Measurements from ENCODE around the gene C1GALT1. TPM values are rescaled to one million over a fixed set of nuclear protein-coding genes. Genes with fewer than 3 reads are reported as not detected.

The C1GALT1 gene
- total RNA-seq, 1 experiment from 2014 or later = 555 TPM

DNA sequence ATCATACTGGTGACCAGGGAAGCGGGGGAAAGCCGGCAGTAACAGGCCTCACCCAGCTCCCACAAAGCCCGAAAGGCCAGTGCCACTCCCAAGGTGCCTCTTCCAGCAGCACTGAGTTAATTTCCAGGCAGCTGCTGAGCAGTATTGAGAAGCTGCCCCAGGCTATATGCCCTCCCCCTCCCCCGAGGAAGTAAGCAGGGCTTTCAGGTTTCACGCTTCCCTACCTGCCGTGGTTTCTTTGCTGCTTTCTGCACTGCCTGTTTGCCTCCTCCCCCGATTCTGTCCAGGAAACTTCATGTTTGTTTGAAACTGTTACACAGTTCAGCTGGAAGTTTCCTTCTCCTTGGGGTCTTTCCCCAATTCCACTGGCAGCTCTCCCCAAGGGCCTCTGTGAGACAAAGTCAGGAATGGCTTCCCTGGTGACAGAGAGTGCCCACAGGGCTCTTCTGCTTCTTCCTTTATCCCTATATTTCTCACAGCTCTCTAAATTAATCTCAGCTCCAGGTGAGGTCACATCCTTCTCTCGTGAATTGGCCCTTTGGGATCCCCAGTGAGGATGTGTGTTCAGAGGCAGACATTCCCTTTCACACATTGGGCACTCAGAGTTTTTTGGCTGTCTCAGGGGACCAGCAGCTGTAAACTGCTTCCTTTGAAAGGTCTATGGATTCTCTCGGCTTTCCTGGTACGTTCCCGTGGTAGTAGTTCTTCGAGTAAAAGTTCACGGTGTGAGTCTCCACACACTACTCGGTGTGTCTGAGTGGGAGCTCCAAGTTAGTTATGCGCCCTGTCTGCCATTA lies 19.4 kb downstream of the C1GALT1 start:
- DNase-seq (ENCODE audit: low read depth) = no peak

DNA sequence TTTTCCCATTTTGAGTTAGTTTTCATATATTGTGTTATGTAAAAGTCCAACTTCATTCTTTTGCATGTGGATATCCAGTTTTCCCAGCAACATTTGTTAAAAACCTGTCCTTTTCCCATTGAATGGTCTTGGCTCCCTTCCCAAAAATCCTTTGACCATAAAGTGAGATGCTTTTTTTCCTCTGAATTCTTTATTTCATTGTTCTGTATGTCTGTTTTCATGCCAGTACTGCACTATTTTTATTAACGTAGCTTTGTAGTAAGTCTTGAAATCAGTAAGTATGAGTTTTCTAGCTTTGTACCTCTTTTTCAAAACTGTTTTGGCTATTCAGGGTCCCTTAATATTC lies 20.0 kb downstream of the C1GALT1 start:
- DNase-seq (ENCODE audit: low read depth) = peak; percentile 24

DNA sequence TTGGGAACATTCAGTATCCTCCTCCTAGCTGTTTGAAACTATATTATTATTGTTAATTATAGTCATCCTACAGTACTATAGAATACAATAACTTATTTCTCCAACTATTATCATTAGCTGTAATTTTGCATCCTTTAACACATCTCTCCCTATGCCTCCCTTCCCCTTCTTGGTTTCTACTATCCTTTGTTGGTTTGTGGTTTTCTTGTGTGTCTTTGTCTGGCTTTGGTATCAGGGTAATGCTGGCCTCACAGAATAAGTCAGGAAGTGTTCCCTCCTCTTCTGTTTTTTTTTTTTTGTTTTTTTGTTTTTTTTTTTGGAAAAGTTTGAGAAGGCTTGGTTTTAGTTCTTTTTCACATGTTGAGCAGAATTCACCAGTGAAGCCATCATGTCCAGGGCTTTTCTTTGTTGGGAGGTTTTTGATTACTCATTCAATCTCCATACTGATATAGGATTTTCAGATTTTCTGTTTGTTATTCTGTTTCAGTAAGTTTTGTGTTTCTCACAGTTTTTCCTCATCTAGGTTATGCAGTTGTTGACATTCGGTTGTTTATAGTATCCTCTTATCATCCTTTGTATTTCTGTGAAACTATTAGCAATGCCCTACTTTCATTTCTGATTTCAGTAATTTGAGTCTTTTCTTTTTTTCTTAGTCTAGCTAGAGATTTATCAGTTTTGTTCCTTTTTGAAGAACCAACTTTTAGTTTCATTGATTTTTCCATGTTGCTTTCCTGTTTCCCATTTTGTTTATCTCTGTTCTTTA lies 21.6 kb downstream of the C1GALT1 start:
- DNase-seq (ENCODE audit: low read depth) = peak; percentile 25

DNA sequence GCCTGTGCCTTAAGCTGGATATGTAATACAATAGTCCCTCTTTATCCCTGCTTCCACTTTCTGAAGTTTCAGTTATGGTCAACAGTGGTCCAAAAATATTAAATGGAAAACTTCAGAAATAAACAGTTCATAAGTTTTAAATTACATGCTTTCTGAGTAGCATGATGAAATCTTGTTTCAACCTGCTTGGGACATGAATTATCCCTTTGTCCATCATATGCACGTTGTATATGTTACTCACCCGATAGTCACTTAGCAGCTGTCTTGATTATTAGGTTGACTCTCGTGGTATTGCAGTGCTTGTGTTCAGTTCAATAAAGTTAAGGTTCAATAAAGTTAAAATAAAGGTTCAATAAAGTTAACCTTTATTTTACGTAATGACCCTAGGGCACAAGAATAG lies 25.5 kb downstream of the C1GALT1 start:
- DNase-seq (ENCODE audit: low read depth) = peak; percentile 79

DNA sequence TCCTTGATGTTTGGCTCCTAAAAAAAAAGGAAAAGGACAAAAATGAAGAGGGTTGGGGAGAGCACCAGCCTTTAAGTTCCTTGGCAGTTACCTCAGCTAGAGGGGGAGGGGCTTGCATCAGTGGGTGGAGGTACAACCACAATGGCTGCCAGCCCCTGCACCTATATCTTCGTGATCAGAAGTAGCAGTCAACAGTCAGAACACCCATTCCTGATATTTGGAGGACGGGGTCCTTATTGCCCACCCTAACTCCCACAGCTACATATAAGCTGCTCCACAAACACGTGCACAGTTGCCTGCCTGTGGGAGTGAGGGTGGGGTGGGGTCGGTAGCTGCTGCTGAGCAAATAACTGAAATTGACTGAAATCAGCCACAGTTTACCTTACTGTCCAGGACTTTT lies 26.2 kb downstream of the C1GALT1 start:
- no peak for DNase-seq (ENCODE audit: low read depth)

DNA sequence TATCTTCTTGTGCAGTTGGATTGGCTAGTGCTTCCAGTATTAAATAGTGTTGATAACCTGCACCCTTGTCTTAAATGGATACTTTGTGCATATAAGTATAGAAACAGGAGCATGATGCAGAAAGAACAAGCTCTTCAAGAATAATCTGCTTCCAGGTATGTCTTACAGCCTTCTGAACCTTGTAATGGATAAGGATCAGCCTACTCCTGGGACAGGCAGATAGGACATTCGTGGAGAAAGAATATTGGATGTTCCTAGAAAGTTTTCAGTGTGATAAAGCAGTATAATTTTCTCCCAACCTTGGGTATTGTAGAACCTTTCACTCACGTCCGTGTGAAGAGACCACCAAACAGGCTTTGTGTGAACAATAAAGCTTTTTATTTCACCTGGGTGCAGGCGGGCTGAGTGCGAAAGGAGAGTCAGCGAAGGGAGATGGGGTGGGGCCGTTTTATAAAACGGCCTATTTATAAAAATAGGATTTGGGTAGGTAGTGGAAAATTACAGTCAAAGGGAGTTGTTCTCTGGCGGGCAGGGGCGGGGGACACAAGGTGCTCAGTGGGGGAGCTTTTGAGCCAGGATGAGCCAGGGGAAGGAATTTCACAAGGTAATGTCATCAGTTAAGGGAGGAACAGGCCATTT lies 27.2 kb downstream of the C1GALT1 start:
- DNase-seq (ENCODE audit: low read depth) = no peak

DNA sequence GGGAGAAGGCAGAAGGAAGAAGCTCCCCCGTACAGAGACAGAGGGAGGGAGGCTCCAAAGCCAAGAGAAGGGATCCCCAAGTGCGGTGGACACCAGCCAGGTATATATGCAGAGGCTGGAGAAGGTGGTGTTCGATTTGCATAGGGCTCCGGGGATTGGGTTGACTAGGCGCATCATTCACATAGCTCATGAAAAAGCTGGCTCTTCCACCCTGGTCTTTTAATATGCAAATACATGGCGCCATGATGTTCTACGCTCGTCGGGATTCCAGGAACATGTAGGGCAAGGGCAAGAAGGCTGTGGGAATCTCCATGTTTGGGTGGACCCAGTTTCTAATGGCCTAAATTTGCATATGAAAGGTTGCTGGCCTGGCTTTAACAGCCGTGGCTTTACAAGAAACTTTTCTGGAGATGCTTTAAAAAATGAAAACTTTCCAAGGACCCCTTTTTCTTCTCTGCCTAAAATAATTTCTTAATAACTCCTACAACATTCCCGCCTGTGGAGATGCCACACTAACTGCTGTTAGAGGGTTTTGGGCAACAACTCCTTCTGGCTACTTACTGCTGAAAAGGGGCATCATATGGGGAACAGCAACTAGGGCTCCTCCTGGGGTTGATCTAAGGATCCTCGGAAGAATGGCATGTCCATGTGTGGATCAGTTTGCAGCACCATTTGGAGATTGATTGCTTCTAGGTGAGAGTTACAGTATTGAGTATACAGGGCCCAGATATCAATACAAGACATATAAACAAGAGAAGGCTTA lies 28.3 kb downstream of the C1GALT1 start:
- DNase-seq (ENCODE audit: low read depth) = no peak

DNA sequence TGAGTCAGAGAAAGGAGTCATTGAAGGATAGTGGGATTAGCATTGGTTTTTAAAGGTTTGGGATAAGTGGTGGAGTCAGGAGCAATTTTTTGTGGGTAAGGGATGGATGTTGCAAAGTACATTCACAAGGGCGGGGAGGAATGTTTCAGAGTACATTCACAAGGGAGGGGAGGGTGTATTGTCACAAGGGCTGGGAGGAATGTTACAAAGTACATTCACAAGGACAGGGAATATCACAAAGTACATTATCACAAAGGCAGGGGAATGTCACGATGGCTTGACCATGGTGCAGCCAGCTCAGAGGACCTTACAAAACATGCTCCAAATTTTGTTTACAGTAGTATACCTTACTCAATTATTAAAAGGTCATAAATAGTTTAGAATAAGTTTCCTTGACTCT lies 30.3 kb downstream of the C1GALT1 start:
- peak; percentile 43 for DNase-seq (ENCODE audit: low read depth)

DNA sequence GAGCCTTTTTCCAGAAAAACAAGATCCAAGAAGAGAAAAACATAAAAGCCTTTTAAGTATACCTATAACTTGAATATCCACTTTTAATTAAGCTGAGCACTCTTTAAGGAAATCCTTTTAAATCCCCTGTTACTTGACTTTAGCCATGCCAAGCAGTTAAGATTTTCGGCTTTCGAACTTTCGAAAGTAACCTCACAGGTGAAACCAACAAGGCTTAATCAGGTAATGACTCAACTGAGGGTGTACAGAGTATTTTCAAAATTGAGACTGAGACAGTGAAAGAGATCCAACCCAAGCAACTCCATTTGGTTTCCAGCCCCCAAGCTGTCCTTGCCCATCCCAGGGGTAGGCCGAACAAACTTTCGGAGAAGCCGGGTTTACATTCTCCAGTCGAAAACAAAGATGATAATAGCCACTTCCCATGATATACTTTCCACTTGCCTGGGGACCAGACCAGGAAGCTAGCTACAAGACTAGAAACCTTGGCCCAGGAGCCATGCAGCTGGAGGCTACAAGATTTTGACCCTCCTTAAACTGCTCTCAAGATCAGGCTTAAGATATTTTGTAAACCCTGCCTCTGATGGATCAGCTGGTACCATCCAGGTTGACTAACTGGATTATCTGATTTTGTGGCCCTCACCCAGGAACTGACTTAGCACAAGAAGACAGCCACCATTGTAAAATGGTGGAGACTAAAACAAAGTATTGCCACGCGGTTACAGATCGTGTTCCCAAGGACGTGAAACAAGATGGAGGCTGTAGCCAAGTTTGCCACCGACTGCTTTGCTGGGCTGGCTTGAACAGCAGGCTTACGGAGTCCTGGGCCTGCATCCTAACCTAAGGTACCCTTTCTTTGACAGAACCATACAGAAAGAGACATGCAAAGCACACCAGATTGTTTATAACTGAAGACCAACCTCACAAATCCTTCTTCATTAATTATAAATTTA lies 32.3 kb downstream of the C1GALT1 start:
- no peak for DNase-seq (ENCODE audit: low read depth)

DNA sequence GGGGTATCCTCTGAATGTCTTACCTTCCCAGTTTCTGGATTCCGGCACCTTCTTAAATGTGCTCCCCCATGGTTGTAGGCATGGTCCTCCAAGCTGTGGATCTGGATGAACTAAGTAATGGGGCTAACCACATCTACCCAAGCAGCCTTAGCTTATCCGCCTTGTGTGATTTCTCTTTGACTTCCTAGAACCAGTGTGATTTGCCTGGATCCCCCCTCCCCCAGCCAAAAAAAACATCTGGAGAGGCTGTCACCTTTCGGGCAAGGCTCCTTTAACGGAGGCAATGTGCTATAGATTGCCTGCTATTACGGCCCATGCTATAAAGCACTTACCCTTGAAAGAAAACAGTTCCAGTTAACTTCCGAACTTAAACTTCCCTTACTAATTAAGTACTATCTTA lies 33.9 kb downstream of the C1GALT1 start:
- no peak for DNase-seq (ENCODE audit: low read depth)

DNA sequence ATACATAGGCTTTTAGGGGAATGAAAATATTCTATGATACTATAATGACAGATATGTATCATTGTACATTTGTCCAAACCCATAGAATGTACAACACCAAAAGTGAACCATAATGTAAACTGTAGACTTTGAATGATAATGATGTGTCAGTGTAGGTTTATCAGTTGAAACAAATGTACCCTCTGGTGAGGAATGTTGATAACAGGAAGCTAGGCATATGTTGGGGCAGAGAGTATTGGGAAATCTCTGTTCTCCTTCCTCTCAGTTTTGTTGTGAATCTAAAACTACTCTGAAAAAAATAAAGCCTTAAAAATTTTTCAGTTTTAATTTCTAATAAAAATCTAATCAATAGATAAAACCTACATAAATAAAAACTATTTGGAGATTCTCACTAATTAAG lies 36.9 kb downstream of the C1GALT1 start:
- peak; percentile 32 for DNase-seq (ENCODE audit: low read depth)

DNA sequence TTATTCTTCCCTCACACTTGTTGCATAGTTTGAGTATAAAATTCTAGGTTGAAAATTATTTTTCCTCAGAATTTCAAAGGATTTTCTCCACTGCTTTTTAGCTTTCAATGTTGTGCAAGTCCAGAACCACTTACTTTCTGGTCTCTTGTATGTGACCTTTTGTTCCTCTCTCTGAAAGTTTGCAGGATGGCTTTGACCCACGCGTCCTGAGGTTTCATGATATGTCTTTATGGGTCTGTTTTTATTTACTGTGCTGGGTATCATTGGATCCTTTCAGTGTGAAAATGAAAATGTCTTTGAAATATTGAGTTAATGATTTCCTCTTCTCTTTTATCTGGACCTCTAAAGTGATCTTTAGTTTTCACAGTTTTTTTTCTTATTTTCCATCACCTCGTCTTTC lies 38.5 kb downstream of the C1GALT1 start:
- DNase-seq (ENCODE audit: low read depth) = no peak

DNA sequence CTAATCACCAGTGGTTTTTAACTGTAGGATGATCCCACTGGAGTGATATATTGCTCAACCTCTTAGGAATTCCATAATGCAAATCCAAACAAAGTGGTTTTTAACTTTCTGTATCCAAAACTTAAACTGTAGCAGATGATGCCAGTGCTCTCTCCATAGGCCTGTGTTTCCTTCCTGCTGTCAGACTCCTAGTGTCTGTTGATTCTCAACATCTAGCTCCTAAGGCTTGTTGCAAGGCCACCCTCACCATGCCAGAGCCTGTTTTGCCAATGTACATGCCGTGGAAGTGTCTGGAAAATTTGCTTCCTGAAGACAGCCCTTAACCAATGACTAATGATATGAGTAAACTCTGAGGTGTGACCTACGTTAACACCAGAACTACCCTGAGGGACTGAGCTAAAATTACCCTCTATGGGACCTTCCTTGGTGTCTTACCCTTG lies 39.3 kb downstream of the C1GALT1 start:
- DNase-seq (ENCODE audit: low read depth) = peak; percentile 87

DNA sequence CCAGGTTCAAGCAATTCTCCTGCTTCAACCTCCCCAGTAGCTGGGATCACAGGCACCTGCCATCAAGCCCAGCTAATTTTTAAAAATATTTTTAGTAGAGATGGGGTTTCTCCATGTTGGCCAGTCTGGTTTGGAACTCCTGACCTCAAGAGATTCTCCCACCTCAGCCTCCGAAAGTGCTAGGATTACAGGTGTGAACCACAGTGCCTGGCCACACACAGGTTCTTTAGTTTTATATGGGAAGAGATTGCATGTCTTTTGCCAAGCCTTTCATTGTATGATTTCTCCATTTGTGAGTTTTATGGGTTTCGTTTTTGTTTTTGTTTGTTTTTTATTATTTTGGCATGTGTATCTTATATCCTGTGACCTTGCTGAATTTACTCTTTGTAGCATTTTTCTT lies 40.9 kb downstream of the C1GALT1 start:
- no peak for DNase-seq (ENCODE audit: low read depth)

DNA sequence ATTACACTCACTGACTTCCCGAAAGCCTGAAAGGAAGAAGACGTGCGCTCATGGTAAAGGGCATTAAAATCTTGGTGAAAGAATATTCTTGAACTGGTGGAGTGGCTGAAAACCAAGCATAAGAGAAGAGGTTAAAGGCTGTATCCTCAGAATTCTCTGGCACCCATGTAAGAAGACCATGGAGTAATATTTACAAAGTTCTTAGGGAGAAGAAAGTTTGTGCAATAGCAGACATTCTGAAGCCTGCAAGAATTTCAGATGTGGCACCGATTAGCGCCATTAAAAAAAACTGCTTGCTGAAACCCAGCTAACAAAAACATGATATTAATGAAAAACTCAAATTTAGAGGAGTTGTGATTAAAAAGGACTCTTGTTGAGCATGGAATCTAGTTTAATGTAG lies 44.1 kb downstream of the C1GALT1 start:
- DNase-seq (ENCODE audit: low read depth) = no peak

DNA sequence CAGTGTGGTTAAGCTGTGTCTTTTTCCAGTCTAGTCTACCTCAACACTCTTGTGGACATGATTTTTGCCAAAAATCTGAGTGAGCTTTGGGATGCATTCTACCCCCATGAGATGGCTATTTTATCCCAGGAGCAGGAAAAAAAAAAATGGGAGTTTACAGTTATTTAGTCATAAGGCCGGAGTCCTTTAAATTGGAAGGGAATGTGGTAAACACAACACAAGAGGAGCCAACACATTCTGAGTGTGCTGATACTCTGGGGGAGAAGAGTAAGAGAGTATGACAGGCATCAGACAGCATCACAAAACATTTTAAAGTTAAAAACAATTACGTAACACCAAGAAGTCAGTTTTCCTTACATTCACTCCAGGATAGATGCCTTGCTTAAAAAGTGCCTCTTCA lies 46.1 kb downstream of the C1GALT1 start:
- DNase-seq (ENCODE audit: low read depth) = peak; percentile 25

DNA sequence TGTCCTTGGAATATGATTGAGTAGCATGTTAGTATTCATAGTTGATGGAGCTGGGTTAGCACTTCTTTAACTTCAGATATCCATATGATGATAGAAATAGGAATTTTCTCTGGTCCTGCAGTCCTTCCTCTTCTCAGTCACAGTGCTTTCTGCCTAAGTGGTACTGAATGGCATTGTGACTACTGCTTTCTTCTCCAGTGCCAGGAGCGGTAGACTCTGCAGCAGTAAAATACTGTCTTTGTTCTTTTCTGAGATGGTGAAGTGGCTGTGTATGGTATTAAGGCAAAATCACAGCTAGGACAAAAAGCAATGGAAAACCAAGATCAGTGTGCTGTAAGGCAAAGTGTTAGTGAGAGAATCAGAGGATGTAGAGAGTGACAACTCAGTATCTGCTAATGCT lies 46.6 kb downstream of the C1GALT1 start:
- no peak for DNase-seq (ENCODE audit: low read depth)

DNA sequence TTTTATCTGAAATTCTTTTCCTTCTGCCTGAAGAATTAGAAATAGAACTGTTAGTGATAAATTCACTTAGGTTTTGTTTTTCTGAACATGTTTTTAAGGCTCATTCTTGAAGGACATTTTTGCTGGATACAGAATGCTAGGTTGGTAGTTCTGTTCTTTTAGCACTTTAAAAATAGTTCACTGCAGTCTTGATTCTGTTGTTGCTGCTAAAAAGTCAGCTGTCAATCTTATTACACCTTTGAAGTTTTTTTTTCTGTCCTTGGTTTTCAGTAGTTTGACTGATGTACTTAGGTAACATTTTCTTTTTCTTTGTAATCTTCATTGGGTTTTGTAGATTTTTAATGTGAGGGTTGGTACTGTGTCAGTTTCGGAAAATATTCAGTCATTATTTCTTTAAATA lies 48.7 kb downstream of the C1GALT1 start:
- DNase-seq (ENCODE audit: low read depth) = peak; percentile 35

DNA sequence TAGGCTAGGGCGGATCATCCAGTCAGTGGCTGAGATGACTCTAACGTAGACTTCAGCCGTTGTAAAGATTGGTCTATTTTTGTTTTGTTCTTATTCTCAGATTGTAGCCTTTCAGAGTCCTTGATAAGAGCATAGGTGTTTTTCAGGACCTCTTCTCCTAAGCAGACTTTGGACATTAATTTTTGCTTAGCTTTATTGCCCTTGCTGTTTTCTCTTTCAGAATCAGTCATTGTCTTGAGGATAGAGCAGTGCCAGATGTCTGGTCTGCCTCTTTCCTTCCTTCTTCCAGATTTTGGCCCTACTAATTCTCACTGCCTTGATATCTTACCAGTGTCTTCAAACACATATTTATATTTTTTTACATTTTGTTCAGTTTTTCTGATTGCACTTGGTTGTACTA lies 49.5 kb downstream of the C1GALT1 start:
- DNase-seq (ENCODE audit: low read depth) = no peak

DNA sequence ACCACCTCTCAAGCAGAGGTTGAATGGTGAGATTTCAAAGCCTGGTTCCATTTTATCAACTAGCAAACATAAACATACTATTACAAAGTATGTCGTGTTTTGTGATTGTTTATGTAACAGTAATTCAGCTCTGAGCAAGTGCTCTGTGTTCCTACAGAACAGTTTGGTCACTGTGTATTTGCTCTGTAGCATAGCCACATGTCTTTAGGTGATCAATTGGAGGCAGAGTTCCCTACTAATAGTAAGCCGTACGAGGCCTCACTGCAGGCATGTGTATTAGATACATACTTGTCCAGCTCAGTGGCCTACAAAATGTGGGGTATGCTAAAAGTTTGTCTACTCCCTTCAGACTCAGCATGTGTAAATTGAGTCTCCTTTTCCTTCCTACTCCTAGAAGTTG lies 53.0 kb downstream of the C1GALT1 start:
- no peak for DNase-seq (ENCODE audit: low read depth)

DNA sequence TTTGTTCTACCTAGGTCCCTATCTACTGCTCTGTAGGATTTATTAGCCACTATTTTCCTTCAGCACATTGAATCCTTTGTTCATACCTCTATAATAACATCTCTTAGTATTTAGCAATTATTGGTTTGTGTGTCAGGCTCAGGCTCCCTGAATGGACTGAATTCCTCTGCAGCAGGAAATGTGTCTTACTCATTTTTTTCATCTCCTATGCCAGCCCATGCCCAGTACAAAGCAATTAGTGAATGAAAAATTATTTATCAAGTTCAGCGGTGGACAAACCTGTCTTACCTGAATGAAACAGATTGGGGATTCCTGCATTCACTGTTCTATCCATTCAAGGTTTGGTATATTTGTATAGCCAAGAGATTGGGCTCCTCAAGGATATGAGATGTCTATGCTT lies 53.7 kb downstream of the C1GALT1 start:
- no peak for DNase-seq (ENCODE audit: low read depth)
